ENCODE measurements around the gene PPDPF. TPM values are rescaled to one million over a fixed set of nuclear protein-coding genes. Genes with fewer than 3 reads are reported as not detected.

Gene PPDPF
- polyA plus RNA-seq, 3 donors: 13.4 to 39.9 (median 26.1) TPM

GRCh38 chr20:63494420-63495166 is 26.0 kb upstream of the PPDPF start:
- no peaks in the 10 kb centered on the region for H4K20me1 ChIP-seq (ENCODE audit: insufficient read depth, low read length)
- H3K36me3 Mint-ChIP-seq: no peaks in the 10 kb centered on the region
- H3K9me3 ChIP-seq (replicated peaks in 1 of 2; ENCODE audit: control insufficient read depth in 1 of 2, insufficient read depth in 1 of 2, low read length in 2 of 2): peaks cover 0 to 3% of the 10 kb centered on the region in 2 donors
- H3K27me3 Mint-ChIP-seq (ENCODE audit: low read depth in 3 of 3): peaks cover 30 to 60% (median 38%) of the 10 kb centered on the region in 3 donors
- H3K9me3 Mint-ChIP-seq: peaks cover 0 to 4% (median 3%) of the 10 kb centered on the region in 7 donors
- H3K27ac Mint-ChIP-seq: no peak overlapping the region
- H3K4me1 Mint-ChIP-seq: peaks cover 5% of the 10 kb centered on the region
- no peak overlapping the region for H3K4me3 ChIP-seq (replicated peaks in 1 of 3; ENCODE audit: low read depth in 2 of 3, low read length in 3 of 3)
- H3K36me3 ChIP-seq (replicated peaks in 1 of 2; ENCODE audit: control insufficient read depth in 1 of 2, insufficient read depth in 2 of 2, low read length in 2 of 2): no peaks in the 10 kb centered on the region
- DNase-seq: no peak
- TF ChIP-seq CTCF (IDR thresholded peaks at IDR 0.05): no peak
- no peak overlapping the region for H2AFZ ChIP-seq (ENCODE audit: insufficient read depth, low read depth, low read length, poor library complexity, severe bottlenecking)
- H3K4me3 Mint-ChIP-seq: no peak overlapping the region
- 92% methylated on average over 48 of the region's 51 CpGs for WGBS (ENCODE audit: insufficient coverage)
- intact Hi-C loops (cut with micrococcal nuclease): no loop called here
- H3K4me2 ChIP-seq (replicated peaks; ENCODE audit: extremely low read depth, low read length, poor library complexity, severe bottlenecking): no peak overlapping the region
- H3K4me1 ChIP-seq (ENCODE audit: control insufficient read depth in 1 of 2, insufficient read depth in 2 of 2, low read length in 2 of 2): peaks cover 8 to 20% of the 10 kb centered on the region in 2 donors
- H3K79me2 ChIP-seq (ENCODE audit: insufficient read depth, low read length): no peaks in the 10 kb centered on the region
- no peak overlapping the region for H3K27ac ChIP-seq (ENCODE audit: low read depth in 1 of 2, low read length in 2 of 2)
- H3K27me3 ChIP-seq (ENCODE audit: control insufficient read depth in 2 of 2, insufficient read depth in 2 of 2, low read length in 2 of 2): peaks cover 9 to 35% of the 10 kb centered on the region in 2 donors
- H3K9ac ChIP-seq (ENCODE audit: insufficient read depth, low read length, poor library complexity, severe bottlenecking): no peak overlapping the region

- H3K4me1 ChIP-seq (ENCODE audit: control insufficient read depth in 1 of 2, insufficient read depth in 2 of 2, low read length in 2 of 2): peaks cover 8 to 20% of the 10 kb centered on the region in 2 donors
- no peaks in the 10 kb centered on the region for H3K36me3 ChIP-seq (replicated peaks in 1 of 2; ENCODE audit: control insufficient read depth in 1 of 2, insufficient read depth in 2 of 2, low read length in 2 of 2)
- H3K9me3 ChIP-seq (replicated peaks in 1 of 2; ENCODE audit: control insufficient read depth in 1 of 2, insufficient read depth in 1 of 2, low read length in 2 of 2): peaks cover 0 to 5% of the 10 kb centered on the region in 2 donors
- no peak overlapping the region for H3K4me2 ChIP-seq (replicated peaks; ENCODE audit: extremely low read depth, low read length, poor library complexity, severe bottlenecking)
- no peak overlapping the region for H3K27ac ChIP-seq (ENCODE audit: low read depth in 1 of 2, low read length in 2 of 2)
- H4K20me1 ChIP-seq (ENCODE audit: insufficient read depth, low read length): no peaks in the 10 kb centered on the region
- no peaks in the 10 kb centered on the region for H3K36me3 Mint-ChIP-seq
- peaks cover 9 to 40% of the 10 kb centered on the region in 2 donors for H3K27me3 ChIP-seq (ENCODE audit: control insufficient read depth in 2 of 2, insufficient read depth in 2 of 2, low read length in 2 of 2)
- no peak overlapping the region for H2AFZ ChIP-seq (ENCODE audit: insufficient read depth, low read depth, low read length, poor library complexity, severe bottlenecking)
- H3K79me2 ChIP-seq (ENCODE audit: insufficient read depth, low read length): no peaks in the 10 kb centered on the region
- WGBS (ENCODE audit: insufficient coverage): 96% methylated on average over 7 of the region's 8 CpGs
- H3K4me3 ChIP-seq (replicated peaks in 1 of 3; ENCODE audit: low read depth in 2 of 3, low read length in 3 of 3): no peak overlapping the region
- intact Hi-C loops (cut with micrococcal nuclease): no loop called here
- TF ChIP-seq CTCF (IDR thresholded peaks at IDR 0.05): no peak
- H3K27me3 Mint-ChIP-seq (ENCODE audit: low read depth in 3 of 3): peaks cover 30 to 62% (median 39%) of the 10 kb centered on the region in 3 donors
- peaks cover 0 to 4% (median 3%) of the 10 kb centered on the region in 7 donors for H3K9me3 Mint-ChIP-seq
- no peak overlapping the region for H3K9ac ChIP-seq (ENCODE audit: insufficient read depth, low read length, poor library complexity, severe bottlenecking)
- no peak for DNase-seq
- peaks cover 5% of the 10 kb centered on the region for H3K4me1 Mint-ChIP-seq
- H3K27ac Mint-ChIP-seq: no peak overlapping the region
- H3K4me3 Mint-ChIP-seq: no peak overlapping the region
These were observed 25.3 kb upstream of the PPDPF start for GRCh38 chr20:63495167-63495720.
